ENCODE results near the gene KIAA0513. TPM values are rescaled to one million over a fixed set of nuclear protein-coding genes. Genes with fewer than 3 reads are reported as not detected.

The KIAA0513 gene
- total RNA-seq, 1 experiment from 2014 or later, result 6.6 TPM

DNA sequence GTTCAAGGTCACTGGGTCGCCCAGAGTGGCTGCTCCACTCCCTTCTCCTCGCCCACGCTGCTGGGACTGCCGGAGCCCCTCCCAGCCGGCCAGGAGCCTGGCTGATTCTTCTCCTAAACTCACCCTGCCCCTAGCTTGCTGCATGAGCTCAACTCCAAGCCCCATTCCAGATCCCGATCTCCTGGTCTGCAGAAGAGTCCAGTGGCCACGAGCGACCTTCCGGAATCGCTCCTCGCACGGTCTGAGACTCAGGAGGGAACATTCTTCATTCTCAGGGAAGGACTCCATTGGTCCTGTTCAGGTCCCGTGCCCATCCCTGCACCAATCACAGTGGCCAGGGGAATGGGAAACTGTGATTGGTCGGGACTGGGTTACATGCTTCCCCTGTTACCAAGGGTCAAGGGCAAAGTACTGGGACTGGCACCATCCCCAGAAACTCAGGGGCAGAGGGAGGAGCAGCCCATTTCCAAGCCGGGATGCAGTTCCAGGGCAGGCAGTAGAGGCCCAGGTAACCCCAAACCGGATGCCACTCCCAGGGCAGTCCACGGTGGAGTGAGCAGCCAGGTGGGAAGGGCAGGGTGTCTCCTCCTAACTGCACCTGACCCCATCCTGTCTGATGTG is 109.2 kb downstream of the KIAA0513 start (continued):
- TF ChIP-seq TCF7L2 (IDR thresholded peaks at IDR 0.05; ENCODE audit: borderline replicate concordance, extremely low read depth, insufficient read depth, insufficient read length) (no peak), REST (IDR thresholded peaks at IDR 0.05; ENCODE audit: low read depth) (no peak), RAD21 (IDR thresholded peaks at IDR 0.05; ENCODE audit: low read depth) (no peak), POLR2AphosphoS5 (IDR thresholded peaks at IDR 0.05; ENCODE audit: low read depth, low read length) (no peak), CBX3 (IDR thresholded peaks at IDR 0.05; ENCODE audit: low read depth) (no peak), ZFX (IDR thresholded peaks at IDR 0.05) (no peak), JUND (IDR thresholded peaks at IDR 0.05) (no peak), YY1 (IDR thresholded peaks at IDR 0.05; ENCODE audit: extremely low read depth, insufficient replicate concordance, low read depth, low read length) (no peak)

DNA sequence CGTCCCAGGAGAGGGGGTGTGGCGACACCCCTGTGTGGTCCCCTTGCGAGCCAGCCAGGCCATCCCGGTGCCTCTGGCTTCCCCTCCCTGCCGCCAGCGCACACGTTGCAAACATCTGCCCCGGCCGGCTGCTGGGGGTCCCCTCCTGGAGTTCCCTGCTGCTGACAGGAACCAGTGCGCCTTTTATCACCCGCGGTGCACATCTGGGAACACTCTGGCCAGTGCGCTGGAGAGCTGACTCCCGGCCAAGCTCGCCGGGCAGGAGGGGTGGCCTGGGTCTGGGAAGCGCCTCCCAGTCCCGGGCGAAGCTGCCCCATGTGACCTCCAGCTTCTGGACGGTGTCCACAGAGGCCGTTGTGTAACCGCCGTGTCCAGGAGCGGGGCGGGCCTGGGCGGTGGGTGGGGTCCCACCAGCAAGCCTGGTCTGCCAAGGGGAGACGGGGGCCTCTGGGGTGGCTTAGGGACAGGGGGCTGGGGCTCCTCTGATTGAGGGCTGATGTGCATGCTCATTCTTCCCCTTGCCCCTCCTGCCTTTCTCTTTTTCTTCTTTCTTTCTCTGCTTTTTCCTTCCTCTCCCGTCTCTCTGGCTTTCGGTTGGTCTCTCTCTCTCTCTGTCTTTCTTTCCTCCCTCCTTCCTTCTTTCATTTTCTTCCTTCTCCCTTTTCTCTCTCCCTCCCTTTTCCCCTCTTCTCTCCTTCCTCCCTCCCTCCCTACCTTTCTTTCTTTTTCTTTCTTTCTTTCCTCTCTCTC is 109.9 kb downstream of the KIAA0513 start:
- Histone ChIP-seq H3K9me3 (ENCODE audit: control insufficient read depth in 1 of 2, insufficient read depth in 1 of 2, low read depth in 1 of 2, low read length in 2 of 2) (no peaks in the 10 kb centered on the region), H3K27ac (ENCODE audit: low read depth, low read length) (no peak overlapping the region), H3K4me1 (ENCODE audit: control insufficient read depth in 1 of 2, insufficient read depth in 2 of 2, low read length in 2 of 2) (no peaks in the 10 kb centered on the region), H3K9me2 (ENCODE audit: insufficient read depth) (no peaks in the 10 kb centered on the region), H3K9ac (ENCODE audit: low read length) (no peak overlapping the region), H2AFZ (ENCODE audit: low read depth, low read length, poor library complexity, severe bottlenecking) (no peak overlapping the region), H4K20me1 (ENCODE audit: insufficient read depth) (no peaks in the 10 kb centered on the region), H3K79me2 (ENCODE audit: insufficient read depth, low read length) (no peaks in the 10 kb centered on the region), H3K27me3 (ENCODE audit: insufficient read depth, low read length) (no peaks in the 10 kb centered on the region), H3K4me2 (ENCODE audit: low read length) (no peak overlapping the region), H3K36me3 (ENCODE audit: control insufficient read depth in 1 of 2, insufficient read depth in 2 of 2, low read length in 2 of 2) (no peaks in the 10 kb centered on the region), H3K4me3 (replicated peaks in 1 of 2; ENCODE audit: low read depth in 1 of 2, low read length in 2 of 2) (no peak overlapping the region)
- intact Hi-C loops (cut with micrococcal nuclease), result no loop called here
- no TSS peak for BruUV-seq (replicated peaks)
- ChIA-PET RAD21 (ENCODE audit: low non-redundant PET in 1 of 2, low total read pairs in 2 of 2, uncharacterized antibody in 2 of 2, unreplicated experiment in 2 of 2) (no interaction called here), CTCF (no interaction called here), POLR2A (no interaction called here)
- no peak for ATAC-seq
- DNase-seq (ENCODE audit: low read depth, low spot score), result no peak
- no peak for TF ChIP-seq POLR2AphosphoS5 (IDR thresholded peaks at IDR 0.05; ENCODE audit: low read depth, low read length)
- TF ChIP-seq RAD21 (IDR thresholded peaks at IDR 0.05; ENCODE audit: low read depth), result no peak
- TF ChIP-seq, protein P1, sequence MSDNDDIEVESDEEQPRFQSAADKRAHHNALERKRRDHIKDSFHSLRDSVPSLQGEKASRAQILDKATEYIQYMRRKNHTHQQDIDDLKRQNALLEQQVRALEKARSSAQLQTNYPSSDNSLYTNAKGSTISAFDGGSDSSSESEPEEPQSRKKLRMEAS (IDR thresholded peaks at IDR 0.05), result no peak
- TF ChIP-seq SP1 (IDR thresholded peaks at IDR 0.05; ENCODE audit: low read depth), result no peak
- no peak for TF ChIP-seq EZH2phosphoT487 (IDR thresholded peaks at IDR 0.05; ENCODE audit: borderline replicate concordance)
- no peak for TF ChIP-seq YY1 (IDR thresholded peaks at IDR 0.05; ENCODE audit: extremely low read depth, insufficient replicate concordance, low read depth, low read length)
- TF ChIP-seq EGR1 (IDR thresholded peaks at IDR 0.05; ENCODE audit: low read depth), result no peak
- no peak for TF ChIP-seq SIN3A (IDR thresholded peaks at IDR 0.05; ENCODE audit: low read depth)
- no peak for TF ChIP-seq ZFX (IDR thresholded peaks at IDR 0.05)
- TF ChIP-seq EZH2 (IDR thresholded peaks at IDR 0.05), result no peak
- no peak for TF ChIP-seq ZNF274 (IDR thresholded peaks at IDR 0.05; ENCODE audit: low read depth, low read length)
- TF ChIP-seq CEBPB (IDR thresholded peaks at IDR 0.05; ENCODE audit: low read depth), result no peak
- TF ChIP-seq REST (IDR thresholded peaks at IDR 0.05; ENCODE audit: low read depth), result no peak
- TF ChIP-seq POLR2A (IDR thresholded peaks at IDR 0.05; ENCODE audit: borderline replicate concordance, extremely low read depth, insufficient read depth, insufficient read length), result no peak
- no peak for TF ChIP-seq FOSL1 (IDR thresholded peaks at IDR 0.05; ENCODE audit: low read depth)
